ENCODE measurements around the gene PLA1A.
A peak's percentile ranks its signal among the peaks of the same experiment; 100 is the strongest.

PLA1A gene

GRCh38 chr3:119649761-119650160 is 52.1 kb downstream of the PLA1A start:
- Mint-ChIP-seq H3K9me3 (no peaks in the 10 kb centered on the region), H3K27me3 (no peaks in the 10 kb centered on the region), H3K4me1 (peaks cover 17% of the 10 kb centered on the region), H3K36me3 (peaks cover 64% of the 10 kb centered on the region), H3K27ac (no peak overlapping the region), H3K4me3 (no peak overlapping the region)
- no peak for ATAC-seq

GRCh38 chr3:119652306-119653033 is 54.8 kb downstream of the PLA1A start:
- ATAC-seq: peak; percentile 51
- H3K4me1 Mint-ChIP-seq: peaks cover 18% of the 10 kb centered on the region
- peaks cover 55% of the 10 kb centered on the region for H3K36me3 Mint-ChIP-seq
- H3K27me3 Mint-ChIP-seq: no peaks in the 10 kb centered on the region
- H3K9me3 Mint-ChIP-seq: no peaks in the 10 kb centered on the region
- peak overlapping the region; percentile 75 for H3K27ac Mint-ChIP-seq
- no peak overlapping the region for H3K4me3 Mint-ChIP-seq

GRCh38 chr3:119653876-119654275 is 56.2 kb downstream of the PLA1A start:
- peaks cover 27% of the 10 kb centered on the region for H3K4me1 Mint-ChIP-seq
- ATAC-seq: no peak
- peaks cover 53% of the 10 kb centered on the region for H3K36me3 Mint-ChIP-seq
- no peak overlapping the region for H3K4me3 Mint-ChIP-seq
- H3K27ac Mint-ChIP-seq: no peak overlapping the region
- H3K9me3 Mint-ChIP-seq: no peaks in the 10 kb centered on the region
- no peaks in the 10 kb centered on the region for H3K27me3 Mint-ChIP-seq

GRCh38 chr3:119657887-119658702 is 60.4 kb downstream of the PLA1A start:
- H3K4me1 Mint-ChIP-seq: peaks cover 32% of the 10 kb centered on the region
- H3K4me3 Mint-ChIP-seq: no peak overlapping the region
- H3K27me3 Mint-ChIP-seq: no peaks in the 10 kb centered on the region
- no peaks in the 10 kb centered on the region for H3K9me3 Mint-ChIP-seq
- peaks cover 40% of the 10 kb centered on the region for H3K36me3 Mint-ChIP-seq
- peak overlapping the region; percentile 60 for H3K27ac Mint-ChIP-seq
- ATAC-seq: no peak

GRCh38 chr3:119658994-119659393 is 61.3 kb downstream of the PLA1A start:
- H3K27ac Mint-ChIP-seq: no peak overlapping the region
- no peaks in the 10 kb centered on the region for H3K9me3 Mint-ChIP-seq
- H3K4me1 Mint-ChIP-seq: peaks cover 39% of the 10 kb centered on the region
- peaks cover 41% of the 10 kb centered on the region for H3K36me3 Mint-ChIP-seq
- no peaks in the 10 kb centered on the region for H3K27me3 Mint-ChIP-seq
- no peak for ATAC-seq
- no peak overlapping the region for H3K4me3 Mint-ChIP-seq

- Mint-ChIP-seq H3K36me3 (peaks cover 42% of the 10 kb centered on the region), H3K27me3 (no peaks in the 10 kb centered on the region), H3K4me3 (no peak overlapping the region), H3K4me1 (peaks cover 44% of the 10 kb centered on the region), H3K9me3 (no peaks in the 10 kb centered on the region), H3K27ac (peak overlapping the region; percentile 5)
- ATAC-seq: no peak
Measured at GRCh38 chr3:119659606-119660291, 62.1 kb downstream of the PLA1A start.

GRCh38 chr3:119660474-119661440 is 63.1 kb downstream of the PLA1A start, which contains the start of gene POPDC2:
Gene POPDC2 (minus strand): TSS chr3:119660589. CDS start chr3:119660423, 166 bp downstream.
- Mint-ChIP-seq H3K27ac (peak within 1 kb of the TSS; percentile 5), H3K27me3 (no peaks in the 10 kb centered on the region), H3K9me3 (no peaks in the 10 kb centered on the region), H3K4me1 (peaks cover 50% of the 10 kb centered on the region), H3K36me3 (peaks cover 42% of the 10 kb centered on the region), H3K4me3 (no peak within 1 kb of the TSS)
- ATAC-seq: no peak

- no peak for ATAC-seq
- Mint-ChIP-seq H3K36me3 (peaks cover 40% of the 10 kb centered on the region), H3K9me3 (no peaks in the 10 kb centered on the region), H3K4me1 (peaks cover 56% of the 10 kb centered on the region), H3K27ac (peak overlapping the region; percentile 22), H3K27me3 (no peaks in the 10 kb centered on the region), H3K4me3 (no peak overlapping the region)
Measured at GRCh38 chr3:119662604-119663373, 65.1 kb downstream of the PLA1A start.

- Mint-ChIP-seq H3K36me3 (peaks cover 36% of the 10 kb centered on the region), H3K4me3 (no peak overlapping the region), H3K4me1 (peaks cover 51% of the 10 kb centered on the region), H3K27me3 (no peaks in the 10 kb centered on the region), H3K9me3 (no peaks in the 10 kb centered on the region), H3K27ac (peak overlapping the region; percentile 22)
- ATAC-seq: no peak
Measured at GRCh38 chr3:119663885-119664284, 66.2 kb downstream of the PLA1A start.

- Mint-ChIP-seq H3K4me3 (no peak overlapping the region), H3K4me1 (peaks cover 51% of the 10 kb centered on the region), H3K27me3 (no peaks in the 10 kb centered on the region), H3K36me3 (peaks cover 31% of the 10 kb centered on the region), H3K9me3 (no peaks in the 10 kb centered on the region), H3K27ac (peak overlapping the region; percentile 22)
- no peak for ATAC-seq
Measured at GRCh38 chr3:119664370-119664769, 66.7 kb downstream of the PLA1A start.

GRCh38 chr3:119664850-119665379 is 67.2 kb downstream of the PLA1A start:
- Mint-ChIP-seq H3K27me3 (no peaks in the 10 kb centered on the region), H3K27ac (peak overlapping the region; percentile 22), H3K4me3 (no peak overlapping the region), H3K36me3 (peaks cover 29% of the 10 kb centered on the region), H3K9me3 (no peaks in the 10 kb centered on the region), H3K4me1 (peaks cover 47% of the 10 kb centered on the region)
- ATAC-seq: peak; percentile 77

- Mint-ChIP-seq H3K36me3 (peaks cover 38% of the 10 kb centered on the region), H3K9me3 (no peaks in the 10 kb centered on the region), H3K4me1 (peaks cover 56% of the 10 kb centered on the region), H3K27ac (no peak overlapping the region), H3K27me3 (no peaks in the 10 kb centered on the region), H3K4me3 (no peak overlapping the region)
- no peak for ATAC-seq
Measured at GRCh38 chr3:119665954-119666559, 68.4 kb downstream of the PLA1A start.

- H3K27ac Mint-ChIP-seq: peak overlapping the region; percentile 46
- H3K4me3 Mint-ChIP-seq: no peak overlapping the region
- no peak for ATAC-seq
- H3K27me3 Mint-ChIP-seq: no peaks in the 10 kb centered on the region
- H3K4me1 Mint-ChIP-seq: peaks cover 33% of the 10 kb centered on the region
- H3K9me3 Mint-ChIP-seq: no peaks in the 10 kb centered on the region
- peaks cover 47% of the 10 kb centered on the region for H3K36me3 Mint-ChIP-seq
Measured at GRCh38 chr3:119669906-119670570, 72.4 kb downstream of the PLA1A start.
